ENCODE measurements around the gene GJA10. TPM values are rescaled to one million over a fixed set of nuclear protein-coding genes. Genes with fewer than 3 reads are reported as not detected.
A peak's percentile ranks its signal among the peaks of the same experiment; 100 is the strongest.

GJA10 gene
- total RNA-seq, 2 experiments from 2014 or later = not detected

DNA sequence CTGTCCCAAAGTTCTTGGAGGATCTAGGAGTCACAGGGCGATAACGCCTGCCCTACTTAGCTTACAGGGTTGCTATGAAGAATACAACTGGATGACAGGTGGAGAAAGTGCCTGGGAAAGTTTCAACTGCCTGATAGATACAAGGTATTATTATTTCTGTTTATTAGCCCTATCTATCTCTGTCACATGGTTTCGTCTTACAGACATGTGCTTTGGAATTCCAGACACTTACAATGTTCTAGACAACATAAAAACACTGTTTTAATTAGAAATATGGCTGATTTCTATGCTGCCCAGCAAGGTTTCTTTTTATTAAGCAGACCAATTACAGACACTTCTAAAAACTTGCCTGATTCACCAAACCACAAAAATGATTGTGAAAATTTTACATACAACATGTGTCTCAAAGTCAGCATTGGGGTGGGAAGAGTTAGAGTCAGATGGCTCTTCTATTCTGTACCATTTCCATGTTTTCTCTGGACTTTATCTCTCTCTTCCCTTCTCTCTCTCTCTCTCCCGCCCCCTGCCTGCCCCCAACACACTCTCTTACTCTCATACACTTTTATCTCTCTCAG, 50.0 kb downstream of the GJA10 start:
- intact Hi-C loops (cut with micrococcal nuclease) = loop anchor here (5.0 to 10.0 kb wide), 2 partner anchors 231 to 338 kb away; no protein-coding TSS in a partner anchor
- POLR2A ChIA-PET = interaction anchor here (1.1 kb wide), 1 partner anchor 8 kb away, joined by 3 read pairs; no protein-coding TSS in a partner anchor
- TF ChIP-seq CTCF (IDR thresholded peaks at IDR 0.05) = no peak
- Mint-ChIP-seq H3K36me3 (ENCODE audit: low read depth) (peaks cover 71% of the 10 kb centered on the region), H3K4me1 (ENCODE audit: low read depth) (peaks cover 69% of the 10 kb centered on the region), H3K9me3 (no peaks in the 10 kb centered on the region), H3K27ac (peak overlapping the region; percentile 61), H3K27me3 (no peaks in the 10 kb centered on the region), H3K4me3 (no peak overlapping the region)
- DNase-seq (no peak), ATAC-seq (no peak)
- CTCF ChIA-PET = interaction anchor here (0.9 to 6.2 kb wide), 16 partner anchors 9 to 548 kb away, joined by 3 to 45 read pairs (median 4); no protein-coding TSS in a partner anchor

DNA sequence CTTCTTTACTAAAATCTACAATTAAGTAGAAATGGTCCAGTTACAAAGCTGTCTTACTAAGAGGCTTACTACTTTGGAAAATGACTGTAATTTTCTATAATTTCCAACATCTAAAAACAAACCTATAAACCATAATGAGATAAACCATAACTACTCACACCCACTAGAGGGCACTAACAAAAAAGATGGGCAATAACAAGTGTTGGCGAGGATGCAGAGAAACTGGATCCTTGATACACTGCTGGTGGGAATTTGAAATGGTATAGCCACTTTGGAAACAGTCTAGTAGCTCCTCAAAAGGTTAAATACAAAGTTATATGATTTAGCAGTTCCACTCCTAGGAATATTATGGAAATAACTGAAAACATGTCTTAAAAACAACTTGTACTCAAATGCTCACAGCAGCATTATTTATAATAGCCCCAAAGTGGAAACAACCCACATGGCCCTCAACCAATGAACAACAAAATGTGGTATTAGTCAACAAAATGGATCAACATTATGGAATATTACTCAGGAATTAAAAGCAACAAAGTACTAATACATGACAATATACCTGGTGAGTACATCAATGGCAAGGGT, 50.6 kb downstream of the GJA10 start:
- ChIA-PET CTCF (interaction anchor here (0.9 to 6.2 kb wide), 19 partner anchors 8 to 548 kb away, joined by 3 to 45 read pairs (median 4); no protein-coding TSS in a partner anchor), POLR2A (no interaction called here)
- H3K4me3 Mint-ChIP-seq = no peak overlapping the region
- peak; percentile 75 for TF ChIP-seq CTCF (IDR thresholded peaks at IDR 0.05)
- no peaks in the 10 kb centered on the region for H3K27me3 Mint-ChIP-seq
- ATAC-seq (peak; percentile 51), DNase-seq (no peak)
- H3K36me3 Mint-ChIP-seq (ENCODE audit: low read depth) = peaks cover 77% of the 10 kb centered on the region
- intact Hi-C loops (cut with micrococcal nuclease) = loop anchor here (5.0 to 10.0 kb wide), 2 partner anchors 230 to 337 kb away; no protein-coding TSS in a partner anchor
- peaks cover 74% of the 10 kb centered on the region for H3K4me1 Mint-ChIP-seq (ENCODE audit: low read depth)
- H3K27ac Mint-ChIP-seq = peak overlapping the region; percentile 53
- no peaks in the 10 kb centered on the region for H3K9me3 Mint-ChIP-seq

Other genes starting within 250 kb of the GJA10 start
- 10 to 100 TPM; 69.0 TPM for gene MDN1, start 74.7 kb upstream of the GJA10 start, total RNA-seq
- 10 to 100 TPM; 33.3 to 33.6 TPM for gene CASP8AP2, start 64.6 kb upstream of the GJA10 start, total RNA-seq